GM12878 (cell line): Measurements from ENCODE around the gene PIM2. TPM values are rescaled to one million over a fixed set of nuclear protein-coding genes. Genes with fewer than 3 reads are reported as not detected.

Experiments used
- ATAC-seq: fragments of 200-7000 bp; cut with Tn5 transposase; 3 replicates; pipeline ENCODE4 v1.9.1; 2020; ENCODE audit warnings: mild to moderate bottlenecking, moderate library complexity
- BruUV-seq: library from RNA; stranded (reverse); fragments of 400-500 nt; replicated peaks from 2 replicates; lab custom pipeline; 2021; lab: Mats Ljungman, UMichigan
- CTCF ChIA-PET: fragments of 300-600 bp; sonication (Branson Sonifier 250); formaldehyde crosslinking; extraction: SDS; loops from one replicate; lab custom pipeline; 2021; ENCODE audit warnings: inconsistent platforms; lab: Yijun Ruan, JAX
- POLR2A ChIA-PET: fragments of 350-600 bp; formaldehyde crosslinking; extraction: SDS; loops from one replicate; lab custom pipeline; 2021; ENCODE audit warnings: inconsistent platforms; lab: Charles Lee
- RAD21 ChIA-PET: fragments of 300-600 bp; sonication (Branson Sonifier 250); formaldehyde crosslinking; loops from one replicate; lab custom pipeline; 2023; ENCODE audit warnings: antibody characterized with exemption; ENCODE audit not compliant: unreplicated experiment; lab: Charles Lee
- SMC1A ChIA-PET: fragments of 300-600 bp; sonication (Branson Sonifier 250); formaldehyde crosslinking; loops from one replicate; lab custom pipeline; 2023; ENCODE audit not compliant: unreplicated experiment, uncharacterized antibody; lab: Charles Lee
- DNase-seq: peaks from one replicate; pipeline ENCODE4 v3.0.0-alpha.2; 2011; ENCODE audit warnings: low read depth, low spot score
- FAIRE-seq: peaks from 3 replicates; lab custom pipeline; 2011; peaks lifted over from hg19 to GRCh38; lab: Jason Lieb, UNC
- H2AFZ ChIP-seq: 2 replicates; pipeline ENCODE4 v1.6.0; 2011; ENCODE audit warnings: low read depth, low read length, control low read depth; ENCODE audit not compliant: control insufficient read depth
- H3K27ac ChIP-seq: 2 replicates; pipeline ENCODE4 v1.5.1; 2011; ENCODE audit warnings: control low read depth; ENCODE audit not compliant: control insufficient read depth, insufficient read depth
- H3K27me3 ChIP-seq, 2 experiments: replicated peaks in 1 of 2; 2 replicates each; pipeline versions ENCODE4 v1.6.0 to v1.6.1; 2011; ENCODE audit warnings: low read length in 1 of 2; ENCODE audit not compliant: control insufficient read depth in 2 of 2, insufficient read depth in 2 of 2
- H3K36me3 ChIP-seq, 2 experiments: 2 replicates each; pipeline ENCODE4 v1.5.1; 2011; ENCODE audit warnings: low read length in 1 of 2; ENCODE audit not compliant: control insufficient read depth in 2 of 2, insufficient read depth in 2 of 2
- H3K4me1 ChIP-seq: 2 replicates; pipeline ENCODE4 v1.6.1; 2011; ENCODE audit warnings: mild to moderate bottlenecking, low read length, moderate library complexity, mixed read lengths; ENCODE audit not compliant: control insufficient read depth, insufficient read depth
- H3K4me2 ChIP-seq: 2 replicates; pipeline ENCODE4 v1.6.0; 2011; ENCODE audit warnings: control low read depth; ENCODE audit not compliant: control insufficient read depth, insufficient read depth
- H3K4me3 ChIP-seq: fragments of 200-600 bp; sonication (generic); 2 replicates; pipeline ENCODE4 v1.5.1; 2016
- H3K79me2 ChIP-seq: 2 replicates; pipeline ENCODE4 v1.6.0; 2011; ENCODE audit warnings: low read length; ENCODE audit not compliant: control insufficient read depth, insufficient read depth
- H3K9ac ChIP-seq: 2 replicates; pipeline ENCODE4 v1.8.0; 2011; ENCODE audit warnings: low read length, control low read depth, mixed read lengths; ENCODE audit not compliant: control insufficient read depth, insufficient read depth
- H3K9me3 ChIP-seq: replicated peaks from 3 replicates; pipeline ENCODE4 v1.5.1; 2011; ENCODE audit warnings: mild to moderate bottlenecking, low read length; ENCODE audit not compliant: control insufficient read depth, insufficient read depth
- H4K20me1 ChIP-seq: 2 replicates; pipeline ENCODE4 v1.6.0; 2011; ENCODE audit not compliant: control insufficient read depth, insufficient read depth
- BRCA1 ChIP-seq: IDR thresholded peaks from 2 replicates; pipeline ENCODE4 v1.6.1; 2011; ENCODE audit warnings: low read depth, low read length, improper control_type of control experiment
- ELK1 ChIP-seq: IDR thresholded peaks from 2 replicates; pipeline ENCODE4 v1.6.1; 2012; ENCODE audit warnings: low read depth, low read length, improper control_type of control experiment
- KDM1A ChIP-seq: fragments of 200-600 bp; sonication (generic); IDR thresholded peaks from 2 replicates; pipeline ENCODE4 v1.6.1; 2016; ENCODE audit warnings: borderline replicate concordance
- NFXL1 ChIP-seq: fragments of 450-650 bp; IDR thresholded peaks from 2 replicates; pipeline ENCODE4 v1.6.1; 2017; ENCODE audit warnings: antibody characterized with exemption, mild to moderate bottlenecking, borderline replicate concordance
- RUNX3 ChIP-seq: IDR thresholded peaks from 2 replicates; pipeline ENCODE4 v1.6.1; 2012; ENCODE audit warnings: low read length, inconsistent platforms
- SMAD1 ChIP-seq: fragments of 450-650 bp; IDR thresholded peaks from 2 replicates; pipeline ENCODE4 v1.6.1; 2018; ENCODE audit warnings: mild to moderate bottlenecking, low read depth; ENCODE audit not compliant: partially characterized antibody
- TBL1XR1 ChIP-seq: IDR thresholded peaks from 2 replicates; pipeline ENCODE4 v1.6.1; 2012; ENCODE audit warnings: low read depth, low read length, improper control_type of control experiment
- ZBED1 ChIP-seq: IDR thresholded peaks from 2 replicates; pipeline ENCODE4 v1.6.1; 2016; ENCODE audit warnings: borderline replicate concordance
- ZSCAN29 ChIP-seq: fragments of 450-650 bp; IDR thresholded peaks from 2 replicates; pipeline ENCODE4 v1.6.1; 2017; ENCODE audit warnings: mild to moderate bottlenecking, moderate library complexity
- WGBS: methylation state at CpG from one replicate; pipeline ENCODE4 v1.1.6; 2016; ENCODE audit warnings: low lambda C conversion rate; ENCODE audit not compliant: insufficient replicate concordance, insufficient coverage; ENCODE audit errors: missing lambda C conversion rate; 5-methylcytosine and 5-hydroxymethylcytosine counted together
- in situ Hi-C: fragments of 300-500 bp; cut with MboI; formaldehyde crosslinking; loops from 9 replicates; pipeline ENCODE4 v1.14.3; 2018; ENCODE audit warnings: mixed read lengths
- intact Hi-C: fragments of 100-400 bp; cut with micrococcal nuclease; formaldehyde crosslinking; loops from one replicate; pipeline ENCODE4 v1.14.2; 2022; ENCODE audit not compliant: unreplicated experiment
- polyA plus RNA-seq, 11 experiments: library from polyadenylated mRNA; depleted of rRNA in 4 of 11; unstranded in 6 of 11; stranded (reverse) in 5 of 11; fragments of >200 nt; fragmentation: Nextera tagmentation in 4 of 11; fragmentation: Illumina TruSeq in 1 of 11; extraction: Ambion mirVana in 4 of 11; extraction: Trizol in 1 of 11; gene quantifications; 1 replicate in 1 of 11; 2 replicates in 10 of 11; pipeline versions ENCODE4 v1.2.1 to v1.2.3, GENCODE V29; 2011 to 2016; ENCODE audit warnings: inconsistent platforms in 2 of 11, missing spikeins in 2 of 11, low read depth in 1 of 11
- total RNA-seq, 4 experiments: library from RNA; depleted of rRNA in 3 of 4; stranded (reverse); fragments of >200 nt in 3 of 4; fragmentation: Illumina TruSeq in 1 of 4; extraction: Trizol in 1 of 4; gene quantifications; 2 replicates each; pipeline versions ENCODE4 v1.2.1 to v1.2.3, GENCODE V29; 2013 to 2021

Gene PIM2
- total and polyA plus RNA-seq, 10 of the 15 experiments (the other 5 are each of a cell fraction or from before 2014, with no cell fraction given): 19.2 to 96.8 (median 32.3) TPM

GRCh38 chrX:48966796-48967579 lies 48.2 kb upstream of the PIM2 start:
- Histone ChIP-seq H3K79me2 (no peaks in the 10 kb centered on the region), H3K9ac (no peak overlapping the region), H3K4me1 (peaks cover 6% of the 10 kb centered on the region), H3K36me3 (no peaks in the 10 kb centered on the region; a peak in 1 of 4 replicates), H3K9me3 (no peaks in the 10 kb centered on the region; the same call in 2 of the 3 replicates), H3K4me2 (no peak overlapping the region), H3K27me3 (no peaks in the 10 kb centered on the region), H3K27ac (no peak overlapping the region), H4K20me1 (no peaks in the 10 kb centered on the region), H3K4me3 (no peak overlapping the region), H2AFZ (no peak overlapping the region)
- FAIRE-seq (no peak), DNase-seq (no peak), ATAC-seq (no peak)
- CTCF ChIA-PET: no interaction called here
- 42% methylated on average over 15 of the region's 15 CpGs for WGBS
- POLR2A ChIA-PET: no interaction called here
- no peak for TF ChIP-seq TBL1XR1
- no peak for TF ChIP-seq SMAD1
- TF ChIP-seq ZBED1: no peak
- no peak for TF ChIP-seq BRCA1
- TF ChIP-seq RUNX3: no peak
- no peak for TF ChIP-seq KDM1A
- no peak for TF ChIP-seq NFXL1
- no peak for TF ChIP-seq ZSCAN29
- TF ChIP-seq ELK1: no peak
- no TSS peak for BruUV-seq
- RAD21 ChIA-PET: no interaction called here
- SMC1A ChIA-PET: no interaction called here
- intact Hi-C loops (no loop called here), in situ Hi-C loops (loop anchor here (5.0 kb wide), 1 partner anchor 75 kb away; the partner anchor contains the start of gene TFE3)
